Thoracic aorta (tissue), 2 donors: ENCODE data around the gene TRPV2. TPM values are rescaled to one million over a fixed set of nuclear protein-coding genes. Genes with fewer than 3 reads are reported as not detected.

ENCODE experiments used
- ATAC-seq: fragments of 150-250 bp; one replicate; pipeline ENCODE4 v1.8.0; 2017; ENCODE audit warnings: low read depth; ENCODE audit not compliant: insufficient number of reproducible peaks, low FRiP score
- DNase-seq: peaks from one replicate; pipeline ENCODE4 v3.0.0-alpha.2; 2020; ENCODE audit warnings: low spot score
- H3K27ac ChIP-seq, 2 donors: fragments of 200-600 bp; sonication (generic); 1 replicate in 1 of 2; 2 replicates in 1 of 2; pipeline ENCODE4 v1.5.1; 2016; ENCODE audit warnings: mild to moderate bottlenecking in 2 of 2, moderate library complexity in 2 of 2
- H3K27me3 ChIP-seq: fragments of 200-600 bp; sonication (generic); replicated peaks from 2 replicates; pipeline ENCODE4 v1.6.0; 2016; ENCODE audit warnings: mild to moderate bottlenecking; ENCODE audit not compliant: insufficient read depth
- H3K36me3 ChIP-seq: fragments of 200-600 bp; sonication (generic); one replicate; pipeline ENCODE4 v1.5.1; 2016
- H3K4me1 ChIP-seq, 2 donors: fragments of 200-600 bp; sonication (generic); 1 replicate in 1 of 2; 2 replicates in 1 of 2; pipeline versions ENCODE4 v1.5.1 to v1.6.0; 2016; ENCODE audit warnings: low read depth in 2 of 2, mild to moderate bottlenecking in 1 of 2; ENCODE audit not compliant: control insufficient read depth in 1 of 2
- H3K4me3 ChIP-seq: fragments of 200-600 bp; sonication (generic); 2 replicates; pipeline ENCODE4 v1.5.1; 2016; ENCODE audit warnings: mild to moderate bottlenecking
- H3K9me3 ChIP-seq: fragments of 200-600 bp; sonication (generic); 2 replicates; pipeline ENCODE4 v1.5.1; 2016
- total RNA-seq, 2 donors: library from RNA; depleted of rRNA; stranded (reverse); fragments of >200 nt; gene quantifications; one replicate each; pipeline versions ENCODE4 v1.1.0 to v1.2.3, GENCODE V29; 2016
- TF ChIP-seq, protein P1 (sequence below): fragments of 200-600 bp; sonication (generic); IDR thresholded peaks from one replicate; pipeline ENCODE4 v1.5.1; 2019; ENCODE audit warnings: antibody characterized with exemption

Gene TRPV2
- total RNA-seq, 2 donors from 2014 or later: 18.5 to 28.6 TPM

DNA sequence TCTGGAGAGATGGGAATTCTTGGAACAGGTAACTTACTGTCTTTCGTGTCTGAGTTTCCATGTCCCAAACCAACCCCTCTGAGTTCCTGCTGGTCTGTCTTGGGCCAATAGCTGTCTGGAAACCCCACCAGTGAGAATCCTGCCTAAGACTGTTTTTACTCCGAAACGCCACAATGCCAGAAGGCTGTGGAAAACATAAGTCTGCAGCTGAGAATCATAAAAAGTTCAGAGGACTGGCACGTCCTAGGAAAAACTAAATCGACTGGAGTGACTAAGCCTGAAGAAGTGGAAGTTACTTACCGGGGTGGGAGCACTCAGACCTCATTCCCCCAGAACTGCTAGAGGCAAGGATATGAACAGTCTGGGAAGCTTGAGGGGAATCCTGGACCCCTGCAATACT is 63.3 kb downstream of the TRPV2 start:
- Histone ChIP-seq H3K27ac (peak overlapping the region; percentile 46 to 83), H3K4me3 (no peak overlapping the region), H3K27me3 (no peaks in the 10 kb centered on the region), H3K9me3 (no peaks in the 10 kb centered on the region), H3K36me3 (no peaks in the 10 kb centered on the region), H3K4me1 (peaks cover 0 to 27% of the 10 kb centered on the region in 2 donors)
- ATAC-seq (no peak), DNase-seq (no peak)
- TF ChIP-seq, protein P1, sequence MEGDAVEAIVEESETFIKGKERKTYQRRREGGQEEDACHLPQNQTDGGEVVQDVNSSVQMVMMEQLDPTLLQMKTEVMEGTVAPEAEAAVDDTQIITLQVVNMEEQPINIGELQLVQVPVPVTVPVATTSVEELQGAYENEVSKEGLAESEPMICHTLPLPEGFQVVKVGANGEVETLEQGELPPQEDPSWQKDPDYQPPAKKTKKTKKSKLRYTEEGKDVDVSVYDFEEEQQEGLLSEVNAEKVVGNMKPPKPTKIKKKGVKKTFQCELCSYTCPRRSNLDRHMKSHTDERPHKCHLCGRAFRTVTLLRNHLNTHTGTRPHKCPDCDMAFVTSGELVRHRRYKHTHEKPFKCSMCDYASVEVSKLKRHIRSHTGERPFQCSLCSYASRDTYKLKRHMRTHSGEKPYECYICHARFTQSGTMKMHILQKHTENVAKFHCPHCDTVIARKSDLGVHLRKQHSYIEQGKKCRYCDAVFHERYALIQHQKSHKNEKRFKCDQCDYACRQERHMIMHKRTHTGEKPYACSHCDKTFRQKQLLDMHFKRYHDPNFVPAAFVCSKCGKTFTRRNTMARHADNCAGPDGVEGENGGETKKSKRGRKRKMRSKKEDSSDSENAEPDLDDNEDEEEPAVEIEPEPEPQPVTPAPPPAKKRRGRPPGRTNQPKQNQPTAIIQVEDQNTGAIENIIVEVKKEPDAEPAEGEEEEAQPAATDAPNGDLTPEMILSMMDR: no peak

DNA sequence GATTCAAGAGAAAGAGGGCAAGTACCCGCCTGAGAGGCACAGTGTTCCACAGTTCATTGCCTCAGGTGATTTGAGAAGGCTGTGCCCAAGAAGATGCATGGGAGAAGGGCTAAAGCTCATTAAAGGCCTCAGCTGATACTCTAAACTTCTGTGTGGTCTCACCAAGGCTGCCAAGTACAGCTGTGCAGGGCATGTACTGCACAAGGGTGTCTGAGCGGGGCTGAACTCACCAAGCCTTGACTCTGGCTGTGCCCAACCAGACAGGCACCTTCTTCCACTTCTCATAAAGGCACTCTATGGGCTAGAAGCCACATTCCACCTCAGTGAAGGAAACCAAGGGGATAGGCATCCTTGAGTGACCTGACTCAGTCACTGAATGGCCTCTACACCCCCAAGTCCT is 63.9 kb downstream of the TRPV2 start:
- no peaks in the 10 kb centered on the region for H3K36me3 ChIP-seq
- H3K4me3 ChIP-seq: no peak overlapping the region
- DNase-seq (no peak), ATAC-seq (no peak)
- peak overlapping the region; percentile 46 to 83 for H3K27ac ChIP-seq
- no peaks in the 10 kb centered on the region for H3K9me3 ChIP-seq
- TF ChIP-seq, protein P1: no peak
- no peaks in the 10 kb centered on the region for H3K27me3 ChIP-seq
- peaks cover 2 to 30% of the 10 kb centered on the region in 2 donors for H3K4me1 ChIP-seq

DNA sequence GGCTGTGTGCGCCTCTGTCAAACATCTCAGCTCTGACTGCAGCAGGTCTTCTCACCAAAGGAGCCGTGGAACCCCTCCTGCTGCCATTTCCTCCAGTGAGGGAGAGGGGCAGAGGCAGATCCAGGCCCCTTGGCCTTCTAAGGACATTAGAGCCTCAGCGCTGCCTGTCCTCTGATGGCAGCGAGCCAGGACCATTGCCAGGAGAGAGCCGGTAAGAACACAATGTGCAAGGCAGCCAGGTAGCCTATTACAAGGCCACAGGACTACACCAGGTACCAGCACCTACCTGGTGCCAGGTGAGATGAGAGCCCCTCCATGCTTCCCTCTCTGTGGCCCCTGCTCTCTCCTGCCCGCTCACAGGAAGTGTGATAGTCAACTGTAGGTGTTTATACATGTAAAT is 65.6 kb downstream of the TRPV2 start:
- no peak overlapping the region for H3K27ac ChIP-seq
- H3K4me1 ChIP-seq: peaks cover 15 to 47% of the 10 kb centered on the region in 2 donors
- no peaks in the 10 kb centered on the region for H3K27me3 ChIP-seq
- no peak overlapping the region for H3K4me3 ChIP-seq
- H3K9me3 ChIP-seq: no peaks in the 10 kb centered on the region
- H3K36me3 ChIP-seq: no peaks in the 10 kb centered on the region
- ATAC-seq: no peak
- TF ChIP-seq, protein P1: no peak
- DNase-seq: no peak

DNA sequence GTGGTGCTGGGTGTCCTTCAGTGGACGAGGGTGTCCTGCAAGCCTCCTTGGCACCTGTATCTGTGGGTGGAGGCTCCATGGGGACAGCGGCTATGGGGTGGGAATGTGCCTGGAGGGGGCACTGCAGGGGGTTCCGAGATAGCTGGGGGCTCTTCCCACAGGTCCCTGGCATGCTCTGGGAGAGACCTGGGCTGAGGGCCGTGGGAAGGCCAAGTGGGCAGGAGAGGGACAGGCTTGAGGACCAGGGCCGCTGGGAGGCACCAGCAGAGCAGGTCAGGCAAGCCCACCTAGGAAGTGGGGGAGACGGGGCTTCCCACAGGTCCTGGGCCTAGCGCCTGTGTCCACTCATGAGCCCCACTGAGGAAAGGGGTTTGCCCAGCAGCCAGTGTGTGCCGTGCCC is 66.9 kb downstream of the TRPV2 start:
- no peaks in the 10 kb centered on the region for H3K9me3 ChIP-seq
- no peak overlapping the region for H3K4me3 ChIP-seq
- no peak overlapping the region for H3K27ac ChIP-seq
- DNase-seq (no peak), ATAC-seq (no peak)
- H3K4me1 ChIP-seq: peaks cover 17 to 54% of the 10 kb centered on the region in 2 donors
- no peaks in the 10 kb centered on the region for H3K36me3 ChIP-seq
- H3K27me3 ChIP-seq: no peaks in the 10 kb centered on the region
- TF ChIP-seq, protein P1: no peak

DNA sequence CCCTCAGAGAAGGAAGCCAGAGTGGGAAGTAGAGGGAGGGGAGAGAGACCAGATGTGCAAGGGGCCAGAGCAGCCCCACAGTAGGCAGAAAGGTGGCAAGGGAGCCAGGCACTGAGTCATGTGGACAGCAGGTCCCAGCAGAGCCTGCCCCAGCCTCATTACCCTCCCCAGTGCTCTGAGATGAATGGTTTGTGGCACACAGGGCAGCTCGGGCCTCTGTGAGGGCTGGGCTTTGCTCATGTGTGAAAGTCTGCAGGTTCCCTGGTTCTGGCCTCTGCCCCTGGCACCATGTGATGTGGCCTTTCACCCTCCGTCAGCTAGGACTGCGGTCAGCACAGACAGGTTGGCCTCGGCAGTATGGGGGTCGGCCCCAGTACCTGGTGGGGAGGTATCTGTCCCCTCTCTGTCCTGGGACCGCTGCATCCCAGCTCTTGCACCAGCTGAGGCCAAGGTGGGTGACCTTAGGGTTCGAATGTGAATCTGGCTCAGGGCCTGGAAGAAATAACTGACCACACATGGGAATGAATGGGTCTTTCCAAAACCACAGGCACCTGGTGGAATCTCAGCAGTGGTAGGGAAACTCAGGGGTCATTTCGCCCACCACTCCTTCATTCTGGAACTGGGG is 67.8 kb downstream of the TRPV2 start:
- H3K4me1 ChIP-seq: peaks cover 17 to 48% of the 10 kb centered on the region in 2 donors
- ATAC-seq (no peak), DNase-seq (no peak)
- TF ChIP-seq, protein P1: no peak
- H3K27ac ChIP-seq: no peak overlapping the region
- H3K9me3 ChIP-seq: no peaks in the 10 kb centered on the region
- H3K36me3 ChIP-seq: no peaks in the 10 kb centered on the region
- H3K27me3 ChIP-seq: no peaks in the 10 kb centered on the region
- no peak overlapping the region for H3K4me3 ChIP-seq
